H1 (cell line): ENCODE data around the gene DEDD2. TPM values are rescaled to one million over a fixed set of nuclear protein-coding genes. Genes with fewer than 3 reads are reported as not detected.

Experiments
- CTCF ChIA-PET: fragments of 300-600 bp; sonication (Branson Sonifier 250); formaldehyde crosslinking; loops from one replicate; lab custom pipeline; 2021; ENCODE audit not compliant: partially characterized antibody; lab: Charles Lee
- POLR2A ChIA-PET: fragments of 300-600 bp; sonication (Branson Sonifier 250); formaldehyde crosslinking; loops from one replicate; lab custom pipeline; 2021; ENCODE audit warnings: inconsistent platforms; ENCODE audit not compliant: partially characterized antibody; lab: Charles Lee
- DNase-seq, 2 experiments: peaks; one replicate each; pipeline versions ENCODE4 v3.0.0 to v3.0.0-alpha.2; 2010 to 2022; ENCODE audit warnings: low spot score in 2 of 2, low read depth in 1 of 2, mixed read lengths in 1 of 2
- FAIRE-seq: peaks from 2 replicates; lab custom pipeline; 2011; peaks lifted over from hg19 to GRCh38; lab: Jason Lieb, UNC
- H2AFZ ChIP-seq: 2 replicates; pipeline ENCODE4 v1.8.1; 2012; ENCODE audit warnings: low read length, inconsistent platforms
- H2AK5ac ChIP-seq: 2 replicates; pipeline ENCODE4 v1.6.1; 2013; ENCODE audit warnings: low read depth, low read length
- H2BK120ac ChIP-seq: replicated peaks from 2 replicates; pipeline ENCODE3; 2013; ENCODE audit warnings: low read depth, low read length, inconsistent platforms
- H2BK12ac ChIP-seq: 2 replicates; pipeline ENCODE4 v1.6.1; 2013; ENCODE audit warnings: low read depth, low read length
- H2BK15ac ChIP-seq: 2 replicates; pipeline ENCODE4 v1.6.1; 2013; ENCODE audit warnings: low read length
- H2BK20ac ChIP-seq: 2 replicates; pipeline ENCODE4 v1.6.1; 2013; ENCODE audit warnings: low read length
- H2BK5ac ChIP-seq: 2 replicates; pipeline ENCODE4 v1.6.1; 2013; ENCODE audit warnings: low read depth, low read length
- H3K14ac ChIP-seq: 2 replicates; pipeline ENCODE4 v1.6.1; 2013; ENCODE audit warnings: inconsistent platforms; ENCODE audit not compliant: insufficient read length
- H3K18ac ChIP-seq: 2 replicates; pipeline ENCODE4 v1.6.1; 2013; ENCODE audit warnings: low read length; ENCODE audit errors: extremely low read depth
- H3K23ac ChIP-seq: 2 replicates; pipeline ENCODE4 v1.6.1; 2013; ENCODE audit warnings: inconsistent platforms; ENCODE audit not compliant: insufficient read length
- H3K23me2 ChIP-seq: 2 replicates; pipeline ENCODE4 v1.6.1; 2013; ENCODE audit warnings: low read depth, low read length
- H3K27ac ChIP-seq: 2 replicates; pipeline ENCODE4 v1.6.1; 2011; ENCODE audit warnings: low read depth, low read length, inconsistent platforms
- H3K27me3 ChIP-seq, 4 experiments: replicated peaks in 1 of 4; 1 replicate in 1 of 4; 2 replicates in 3 of 4; pipeline versions ENCODE4 v1.6.1 to v1.8.1; 2011 to 2013; ENCODE audit warnings: low read length in 3 of 4, mild to moderate bottlenecking in 3 of 4, inconsistent platforms in 2 of 4, mixed read lengths in 2 of 4, moderate library complexity in 1 of 4; ENCODE audit not compliant: control insufficient read depth in 3 of 4, insufficient read depth in 3 of 4; ENCODE audit errors: extremely low read depth in 1 of 4
- H3K36me3 ChIP-seq, 4 experiments: 2 replicates each; pipeline versions ENCODE4 v1.6.1 to v1.8.1; 2011 to 2013; ENCODE audit warnings: mild to moderate bottlenecking in 4 of 4, low read length in 3 of 4, moderate library complexity in 2 of 4, control low read depth in 1 of 4, inconsistent platforms in 1 of 4; ENCODE audit not compliant: insufficient read depth in 4 of 4, control insufficient read depth in 2 of 4
- H3K4ac ChIP-seq: replicated peaks from 2 replicates; pipeline ENCODE3; 2013; ENCODE audit warnings: low read length, low read depth, mixed read lengths, inconsistent platforms; ENCODE audit not compliant: insufficient read length
- H3K4me1 ChIP-seq, 4 experiments: replicated peaks in 1 of 4; 1 replicate in 1 of 4; 2 replicates in 3 of 4; pipeline versions ENCODE4 v1.6.1 to v1.8.1; 2011 to 2013; ENCODE audit warnings: low read length in 3 of 4, inconsistent platforms in 2 of 4, mixed read lengths in 1 of 4; ENCODE audit not compliant: insufficient read depth in 4 of 4, control insufficient read depth in 3 of 4
- H3K4me2 ChIP-seq, 2 experiments: 2 replicates each; pipeline versions ENCODE4 v1.6.1 to v1.8.1; 2011 to 2013; ENCODE audit warnings: low read depth in 2 of 2, low read length in 2 of 2, control low read depth in 1 of 2, inconsistent platforms in 1 of 2, mild to moderate bottlenecking in 1 of 2; ENCODE audit not compliant: insufficient read depth in 1 of 2
- H3K4me3 ChIP-seq, 4 experiments: fragments of 200-600, 300-600 bp in 1 of 4; sonication (generic), shearing (Covaris generic), sonication (Bioruptor Twin) in 1 of 4; 2 replicates each; pipeline versions ENCODE4 v1.5.1 to v1.8.1; 2011 to 2016; ENCODE audit warnings: low read length in 4 of 4, low read depth in 3 of 4, control low read depth in 2 of 4, inconsistent platforms in 2 of 4, mild to moderate bottlenecking in 2 of 4, mixed read lengths in 1 of 4, moderate library complexity in 1 of 4; ENCODE audit not compliant: insufficient read depth in 2 of 4; ENCODE audit errors: extremely low read depth in 1 of 4
- H3K56ac ChIP-seq: replicated peaks from 2 replicates; pipeline ENCODE3; 2013; ENCODE audit warnings: low read depth, mild to moderate bottlenecking, mixed read lengths, low read length, inconsistent platforms; ENCODE audit not compliant: insufficient read length
- H3K79me1 ChIP-seq: 2 replicates; pipeline ENCODE4 v1.6.1; 2013; ENCODE audit warnings: low read depth, low read length, control low read depth
- H3K79me2 ChIP-seq, 2 experiments: 2 replicates each; pipeline versions ENCODE4 v1.6.1 to v1.8.1; 2012 to 2013; ENCODE audit warnings: low read length in 2 of 2, mild to moderate bottlenecking in 2 of 2, inconsistent platforms in 1 of 2; ENCODE audit not compliant: insufficient read depth in 2 of 2, control insufficient read depth in 1 of 2
- H3K9ac ChIP-seq, 4 experiments: replicated peaks in 1 of 4; 1 replicate in 1 of 4; 2 replicates in 3 of 4; pipeline versions ENCODE4 v1.6.1 to v1.8.1; 2011 to 2013; ENCODE audit warnings: low read depth in 3 of 4, low read length in 3 of 4, control low read depth in 2 of 4, mild to moderate bottlenecking in 2 of 4, moderate library complexity in 2 of 4, inconsistent platforms in 1 of 4; ENCODE audit errors: extremely low read depth in 1 of 4
- H3K9me3 ChIP-seq, 2 experiments: 2 replicates each; pipeline versions ENCODE4 v1.6.1 to v1.8.1; 2012 to 2013; ENCODE audit warnings: mild to moderate bottlenecking in 2 of 2, moderate library complexity in 2 of 2, control low read depth in 1 of 2, inconsistent platforms in 1 of 2, low read depth in 1 of 2, low read length in 1 of 2, mixed read lengths in 1 of 2; ENCODE audit not compliant: insufficient read depth in 2 of 2
- H4K20me1 ChIP-seq, 2 experiments: replicated peaks in 1 of 2; 2 replicates each; pipeline versions ENCODE3 to v1.8.1; 2011 to 2013; ENCODE audit warnings: inconsistent platforms in 2 of 2, low read length in 2 of 2, mild to moderate bottlenecking in 1 of 2; ENCODE audit not compliant: insufficient read depth in 2 of 2, control insufficient read depth in 1 of 2
- H4K5ac ChIP-seq: 2 replicates; pipeline ENCODE4 v1.6.1; 2013; ENCODE audit warnings: low read length, low read depth, mixed read lengths, inconsistent platforms; ENCODE audit not compliant: insufficient read length
- H4K8ac ChIP-seq: 2 replicates; pipeline ENCODE4 v1.8.0; 2013; ENCODE audit warnings: mild to moderate bottlenecking, moderate library complexity, low read length, inconsistent platforms; ENCODE audit not compliant: insufficient read depth; ENCODE audit errors: extremely low read depth
- H4K91ac ChIP-seq: replicated peaks from 2 replicates; pipeline ENCODE3; 2013; ENCODE audit warnings: low read length, mixed read lengths, inconsistent platforms; ENCODE audit not compliant: insufficient read length
- CBX5 ChIP-seq: fragments of 300-800, 300-1000 bp; sonication (generic); IDR thresholded peaks from 2 replicates; pipeline ENCODE4 v1.7.1; 2016; ENCODE audit warnings: antibody characterized with exemption, low read length, low read depth
- CHD2 ChIP-seq: IDR thresholded peaks from 2 replicates; pipeline ENCODE4 v1.6.1; 2012; ENCODE audit warnings: low read length, improper control_type of control experiment
- WGBS, 2 experiments: shearing (Covaris generic) in 1 of 2; methylation state at CpG; one replicate each; pipeline versions ENCODE4 v1.1.6 to v1.1.7; 2013 to 2015; ENCODE audit warnings: low lambda C conversion rate in 2 of 2, mixed read lengths in 2 of 2, inconsistent platforms in 1 of 2, low coverage in 1 of 2, missing lambda C conversion rate in 1 of 2; ENCODE audit not compliant: insufficient replicate concordance in 2 of 2, insufficient coverage in 1 of 2, insufficient read length in 1 of 2; ENCODE audit errors: extremely low coverage in 1 of 2, missing lambda C conversion rate in 1 of 2; 5-methylcytosine and 5-hydroxymethylcytosine counted together
- polyA plus RNA-seq, 7 experiments: library from polyadenylated mRNA; depleted of rRNA in 3 of 7; stranded (reverse) in 5 of 7; unstranded in 2 of 7; fragments of >200 nt in 5 of 7; fragments of 200-250 nt in 2 of 7; gene quantifications; 1 replicate in 5 of 7; 2 replicates in 1 of 7; 4 replicates in 1 of 7; pipeline versions ENCODE4 v1.2.1 to v1.2.3, GENCODE V29; 2011 to 2013; ENCODE audit warnings: missing spikeins in 2 of 7, mixed read lengths in 2 of 7
- total RNA-seq: library from RNA; stranded (reverse); fragmentation: NEBNext Ultra II Directional; extraction: Animal tissue kit (Norgen Biotek cat#: 25700); gene quantifications from 2 replicates; pipeline ENCODE4 v1.2.1, GENCODE V29; 2021

Gene DEDD2
- total and polyA plus RNA-seq, 2 of the 8 experiments (the other 6 are each of a cell fraction or from before 2014, with no cell fraction given), result 37.8 to 65.0 TPM

GRCh38 chr19:42208612-42209011, 8.9 kb downstream of the DEDD2 start:
- no peak overlapping the region for H3K4ac ChIP-seq
- no peak overlapping the region for H3K18ac ChIP-seq
- H3K4me3 ChIP-seq, result no peak overlapping the region
- H2BK5ac ChIP-seq, result no peak overlapping the region
- H3K23ac ChIP-seq, result no peak overlapping the region
- no peak overlapping the region for H3K4me2 ChIP-seq
- no peak overlapping the region for H3K9ac ChIP-seq
- no peak overlapping the region for H3K56ac ChIP-seq
- WGBS, 2 experiments, result 97% methylated on average over 11 of the region's 11 CpGs; no CpG with 5 or more reads in 1 of the 2 experiments
- no peak overlapping the region for H2BK20ac ChIP-seq
- no peak overlapping the region for H3K27ac ChIP-seq
- no peak overlapping the region for H2BK120ac ChIP-seq
- peaks cover 10% of the 10 kb centered on the region for H3K79me1 ChIP-seq
- ChIA-PET CTCF (interaction anchor here (1.3 kb wide), 1 partner anchor 71 kb away, joined by 3 read pairs; no protein-coding TSS in a partner anchor), POLR2A (interaction anchor here (2.2 kb wide), 1 partner anchor 8 kb away, joined by 5 read pairs; the partner anchor contains the start of gene DEDD2)
- FAIRE-seq (no peak), DNase-seq (no peak)
- H4K20me1 ChIP-seq, result peaks cover 5 to 19% of the 10 kb centered on the region in 2 experiments
- H3K9me3 ChIP-seq, result no peaks in the 10 kb centered on the region
- TF ChIP-seq CBX5 (no peak), CHD2 (no peak)
- no peak overlapping the region for H2AK5ac ChIP-seq
- H3K14ac ChIP-seq, result no peak overlapping the region
- no peaks in the 10 kb centered on the region for H3K23me2 ChIP-seq
- peaks cover 8 to 33% of the 10 kb centered on the region in 2 experiments; a peak in 3 of 4 replicates for H3K79me2 ChIP-seq
- H4K5ac ChIP-seq, result no peak overlapping the region
- H3K36me3 ChIP-seq, result peaks cover 6 to 56% (median 21%) of the 10 kb centered on the region in 4 experiments; a peak in 7 of 8 replicates
- H4K8ac ChIP-seq, result no peak overlapping the region
- H3K4me1 ChIP-seq, result peaks cover 0 to 10% (median 3%) of the 10 kb centered on the region in 4 experiments; a peak in 3 of 7 replicates
- no peak overlapping the region for H2AFZ ChIP-seq
- H2BK15ac ChIP-seq, result no peak overlapping the region
- no peaks in the 10 kb centered on the region for H3K27me3 ChIP-seq
- no peak overlapping the region for H4K91ac ChIP-seq
- H2BK12ac ChIP-seq, result no peak overlapping the region
